NB4 (cell line): ENCODE measurements around the gene OR52H1.

Experiments used
- DNase-seq: peaks from one replicate; pipeline ENCODE4 v3.0.0; 2010; ENCODE audit warnings: low read depth
- H3K4me3 ChIP-seq: one replicate; pipeline ENCODE4 v1.5.1; 2011; ENCODE audit warnings: mild to moderate bottlenecking, low read depth, low read length, moderate library complexity
- MYC ChIP-seq: IDR thresholded peaks from 2 replicates; pipeline ENCODE4 v1.6.1; 2011; ENCODE audit warnings: low read depth, low read length
- POLR2A ChIP-seq: IDR thresholded peaks from 2 replicates; pipeline ENCODE4 v1.6.1; 2011; ENCODE audit warnings: mild to moderate bottlenecking; ENCODE audit not compliant: insufficient read length; ENCODE audit errors: extremely low read depth
- TF ChIP-seq, protein P1 (sequence below): IDR thresholded peaks from 2 replicates; pipeline ENCODE4 v1.6.1; 2011; ENCODE audit warnings: low read depth, low read length
- TF ChIP-seq, protein P2 (sequence below): IDR thresholded peaks from one replicate; pipeline ENCODE4 v1.5.1; 2012; ENCODE audit warnings: low read depth, low read length

The OR52H1 gene

DNA sequence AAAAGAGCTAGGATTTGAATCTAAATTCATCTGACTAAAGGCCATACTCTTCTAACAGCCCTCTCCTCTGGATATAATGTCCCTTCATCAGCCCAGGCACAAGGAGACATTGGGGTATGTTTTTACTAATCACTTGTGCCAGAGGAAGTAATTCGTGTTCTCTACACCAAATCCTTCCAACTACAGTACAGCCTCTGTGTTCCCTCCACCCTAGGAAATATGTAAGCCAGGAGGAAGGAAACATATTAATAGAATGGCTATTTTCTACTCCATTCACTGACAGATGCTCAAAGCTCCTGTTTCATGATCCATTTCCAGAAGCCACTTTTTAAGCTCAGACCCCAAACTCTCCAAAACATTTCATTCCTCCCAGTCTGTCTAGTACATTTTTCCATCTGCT lies 19.8 kb downstream of the OR52H1 start:
- TF ChIP-seq MYC (no peak), POLR2A (no peak)
- TF ChIP-seq, protein P1, sequence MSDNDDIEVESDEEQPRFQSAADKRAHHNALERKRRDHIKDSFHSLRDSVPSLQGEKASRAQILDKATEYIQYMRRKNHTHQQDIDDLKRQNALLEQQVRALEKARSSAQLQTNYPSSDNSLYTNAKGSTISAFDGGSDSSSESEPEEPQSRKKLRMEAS, result no peak
- TF ChIP-seq, protein P2, sequence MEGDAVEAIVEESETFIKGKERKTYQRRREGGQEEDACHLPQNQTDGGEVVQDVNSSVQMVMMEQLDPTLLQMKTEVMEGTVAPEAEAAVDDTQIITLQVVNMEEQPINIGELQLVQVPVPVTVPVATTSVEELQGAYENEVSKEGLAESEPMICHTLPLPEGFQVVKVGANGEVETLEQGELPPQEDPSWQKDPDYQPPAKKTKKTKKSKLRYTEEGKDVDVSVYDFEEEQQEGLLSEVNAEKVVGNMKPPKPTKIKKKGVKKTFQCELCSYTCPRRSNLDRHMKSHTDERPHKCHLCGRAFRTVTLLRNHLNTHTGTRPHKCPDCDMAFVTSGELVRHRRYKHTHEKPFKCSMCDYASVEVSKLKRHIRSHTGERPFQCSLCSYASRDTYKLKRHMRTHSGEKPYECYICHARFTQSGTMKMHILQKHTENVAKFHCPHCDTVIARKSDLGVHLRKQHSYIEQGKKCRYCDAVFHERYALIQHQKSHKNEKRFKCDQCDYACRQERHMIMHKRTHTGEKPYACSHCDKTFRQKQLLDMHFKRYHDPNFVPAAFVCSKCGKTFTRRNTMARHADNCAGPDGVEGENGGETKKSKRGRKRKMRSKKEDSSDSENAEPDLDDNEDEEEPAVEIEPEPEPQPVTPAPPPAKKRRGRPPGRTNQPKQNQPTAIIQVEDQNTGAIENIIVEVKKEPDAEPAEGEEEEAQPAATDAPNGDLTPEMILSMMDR, result no peak
- no peak for DNase-seq
- no peak overlapping the region for H3K4me3 ChIP-seq

DNA sequence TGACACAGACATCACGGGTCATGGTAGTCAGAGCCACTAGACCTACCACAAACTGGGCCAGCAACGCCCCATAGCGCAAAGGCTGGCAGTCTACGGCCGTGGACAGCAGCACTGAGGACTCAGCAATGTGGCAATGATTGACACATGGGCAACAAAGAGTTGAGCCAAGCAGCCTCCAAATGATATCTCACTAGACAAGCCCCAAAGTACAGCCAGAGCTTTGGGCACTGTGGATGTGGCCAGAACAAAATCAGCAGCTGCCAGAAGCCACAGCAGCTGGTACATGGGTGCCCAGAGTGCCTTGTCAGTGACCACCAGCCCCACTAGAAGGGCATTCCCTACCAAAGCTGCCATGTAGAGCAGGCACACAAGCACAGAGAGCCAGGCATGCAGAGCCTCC lies 20.6 kb downstream of the OR52H1 start:
- DNase-seq, result no peak
- TF ChIP-seq, protein P2, result no peak
- TF ChIP-seq, protein P1, result no peak
- TF ChIP-seq MYC (no peak), POLR2A (no peak)

DNA sequence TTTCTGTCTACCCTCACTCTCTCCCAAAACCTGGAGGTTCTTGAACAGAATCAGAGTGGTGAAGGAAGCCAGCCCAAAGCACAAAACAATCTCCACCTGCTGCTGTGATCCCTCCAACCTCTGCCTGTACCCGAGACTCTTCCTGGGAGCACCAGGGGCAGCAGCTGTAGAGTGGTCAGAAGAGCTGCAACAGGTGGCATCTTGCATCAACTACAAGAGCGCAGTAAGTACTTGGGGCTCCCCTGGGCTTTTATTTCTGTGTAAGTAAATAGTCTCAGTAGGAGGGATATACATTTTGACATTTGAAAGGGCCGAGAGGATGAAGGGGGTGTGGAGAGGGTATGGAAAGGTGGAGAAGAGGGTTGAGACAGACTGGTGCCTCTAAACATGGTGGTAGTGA lies 23.6 kb downstream of the OR52H1 start:
- TF ChIP-seq, protein P2, result no peak
- no peak for TF ChIP-seq MYC
- TF ChIP-seq POLR2A, result no peak
- TF ChIP-seq, protein P1, result no peak
- H3K4me3 ChIP-seq, result no peak overlapping the region
- no peak for DNase-seq

More for the DNA sequence above, 20.6 kb downstream of the OR52H1 start:
- H3K4me3 ChIP-seq, result no peak overlapping the region

DNA sequence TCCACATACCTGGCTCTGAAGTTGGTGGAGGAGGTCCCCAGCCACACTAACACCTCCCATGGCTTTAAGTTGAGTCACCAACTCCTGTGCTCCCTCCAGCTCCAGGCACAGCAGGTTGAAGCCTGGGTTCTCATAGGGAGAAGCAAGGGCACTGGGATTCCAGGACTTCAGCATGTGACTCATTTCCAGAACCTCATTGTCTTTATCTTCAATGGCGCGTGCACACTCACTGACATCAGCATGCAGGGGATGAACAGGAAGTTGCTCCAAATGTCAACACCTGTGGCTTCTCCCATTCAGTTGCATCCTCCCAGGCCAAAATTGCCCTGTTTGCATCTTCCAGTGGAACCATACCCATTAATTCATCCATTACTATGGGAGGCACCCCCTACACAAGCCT lies 26.0 kb downstream of the OR52H1 start:
- DNase-seq, result no peak
- H3K4me3 ChIP-seq, result no peak overlapping the region
- TF ChIP-seq, protein P1, result no peak
- TF ChIP-seq, protein P2, result no peak
- TF ChIP-seq POLR2A, result no peak
- TF ChIP-seq MYC, result no peak

DNA sequence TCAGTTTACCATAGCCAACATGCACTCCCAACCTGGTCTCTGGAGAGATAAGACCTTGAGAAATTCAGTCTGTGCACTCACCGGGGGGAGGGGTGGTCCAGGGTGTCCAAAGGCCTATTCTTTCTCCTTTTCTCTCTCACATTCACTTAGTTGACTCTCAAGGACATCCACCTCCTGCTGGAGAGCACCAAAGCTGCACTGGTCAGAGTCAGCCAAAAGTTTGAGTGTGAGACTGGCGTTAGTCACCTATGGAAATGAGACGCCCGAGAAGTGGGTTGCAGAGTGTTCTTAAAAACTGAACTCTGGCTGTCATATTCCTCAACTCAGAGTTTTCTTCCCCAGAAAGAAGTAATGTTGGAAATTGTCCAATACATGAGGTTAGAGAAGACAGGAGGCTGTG lies 26.8 kb downstream of the OR52H1 start:
- DNase-seq, result no peak
- no peak overlapping the region for H3K4me3 ChIP-seq
- no peak for TF ChIP-seq POLR2A
- TF ChIP-seq, protein P2, result no peak

DNA sequence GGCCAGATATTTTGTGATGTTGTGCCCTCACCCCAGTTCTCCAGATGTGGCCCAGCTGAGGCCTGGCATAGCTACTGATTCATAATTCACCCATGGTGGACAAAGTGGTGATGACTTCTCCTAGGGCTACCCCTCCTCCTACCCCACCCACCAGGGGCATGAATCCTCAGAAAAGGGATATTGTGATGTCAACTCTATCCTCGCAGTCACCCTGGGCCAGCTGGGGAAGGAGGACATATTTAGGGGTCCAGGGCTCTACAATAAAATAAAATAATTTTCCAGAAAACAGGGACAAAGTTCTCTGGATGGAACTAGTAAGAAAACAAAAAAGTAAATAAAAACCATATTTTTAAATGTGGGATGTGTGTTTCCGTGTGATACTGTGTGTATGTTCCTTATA lies 31.7 kb downstream of the OR52H1 start, which contains the start of gene UBQLNL:
Gene UBQLNL, minus strand, starts transcription at position 101 of the 400 bp plus-strand sequence. CDS start 258 bp downstream, outside the sequence.
- TF ChIP-seq MYC (no peak), POLR2A (no peak)
- TF ChIP-seq, protein P2, result no peak
- TF ChIP-seq, protein P1, result no peak
- no peak for DNase-seq
- no peak within 1 kb of the TSS for H3K4me3 ChIP-seq
